Measurements from ENCODE around the gene CCND1. TPM values are rescaled to one million over a fixed set of nuclear protein-coding genes. Genes with fewer than 3 reads are reported as not detected.
A peak's percentile ranks its signal among the peaks of the same experiment; 100 is the strongest.

The CCND1 gene
- total and polyA plus RNA-seq, 10 donors: 4.3 to 96.6 (median 59.0) TPM

DNA sequence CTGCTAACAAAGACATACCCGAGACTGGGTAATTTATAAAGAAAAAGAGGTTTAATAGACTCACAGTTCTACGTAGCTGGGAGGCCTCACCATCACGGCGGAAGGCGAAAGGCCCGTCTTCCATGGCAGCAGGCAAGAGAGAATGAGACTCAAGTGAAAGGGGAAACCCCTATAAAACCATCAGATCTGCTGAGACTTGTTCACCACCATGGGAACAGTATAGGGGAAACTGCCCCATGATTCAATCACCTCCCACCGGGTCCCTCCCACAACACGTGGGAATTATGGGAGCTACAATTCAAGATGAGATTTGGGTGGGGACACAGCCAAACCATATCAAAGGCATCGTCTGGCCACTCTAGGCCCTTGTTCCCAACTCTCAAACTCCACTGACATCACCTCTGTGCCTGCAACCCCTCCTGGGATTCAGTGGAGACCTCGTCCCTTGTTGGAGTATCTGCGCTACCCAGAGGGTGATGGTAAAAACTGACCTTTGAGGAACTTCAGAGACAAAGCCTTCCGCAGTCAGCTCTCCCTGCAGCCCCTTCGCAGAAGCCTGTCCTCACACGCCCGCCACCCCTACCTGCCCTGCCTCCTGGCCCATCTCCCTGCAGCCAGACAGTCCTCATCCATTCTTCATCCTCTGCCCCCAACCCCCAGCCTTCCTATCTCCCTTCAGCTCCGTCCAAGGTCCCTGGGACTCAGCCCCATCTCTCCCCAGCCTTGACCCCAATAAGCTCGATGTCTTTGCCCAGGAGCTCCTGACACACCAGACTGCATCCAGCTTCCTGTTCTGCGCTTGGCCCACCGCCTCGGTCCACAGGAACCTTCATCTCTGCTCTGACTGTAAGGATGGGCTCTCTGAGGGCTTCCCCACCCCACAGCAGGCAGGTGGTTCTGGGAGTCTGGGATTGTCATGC is 15.8 kb downstream of the CCND1 start:
- Histone ChIP-seq H3K9me3 (no peaks in the 10 kb centered on the region), H3K4me3 (no peak overlapping the region), H3K27ac (no peak overlapping the region), H3K27me3 (replicated peaks in 1 of 7) (no peaks in the 10 kb centered on the region), H3K36me3 (peaks cover 0 to 40% (median 16%) of the 10 kb centered on the region in 6 donors), H3K4me1 (peaks cover 0 to 15% (median 8%) of the 10 kb centered on the region in 6 donors)
- intact Hi-C loops (cut with DNase I; ENCODE audit: low total_unique reads): no loop called here
- 77 to 86% (median 83%) methylated on average over 20 of the region's 20 CpGs for WGBS, 5 donors
- TF ChIP-seq POLR2A (IDR thresholded peaks at IDR 0.05): no peak
- TF ChIP-seq, protein P1, sequence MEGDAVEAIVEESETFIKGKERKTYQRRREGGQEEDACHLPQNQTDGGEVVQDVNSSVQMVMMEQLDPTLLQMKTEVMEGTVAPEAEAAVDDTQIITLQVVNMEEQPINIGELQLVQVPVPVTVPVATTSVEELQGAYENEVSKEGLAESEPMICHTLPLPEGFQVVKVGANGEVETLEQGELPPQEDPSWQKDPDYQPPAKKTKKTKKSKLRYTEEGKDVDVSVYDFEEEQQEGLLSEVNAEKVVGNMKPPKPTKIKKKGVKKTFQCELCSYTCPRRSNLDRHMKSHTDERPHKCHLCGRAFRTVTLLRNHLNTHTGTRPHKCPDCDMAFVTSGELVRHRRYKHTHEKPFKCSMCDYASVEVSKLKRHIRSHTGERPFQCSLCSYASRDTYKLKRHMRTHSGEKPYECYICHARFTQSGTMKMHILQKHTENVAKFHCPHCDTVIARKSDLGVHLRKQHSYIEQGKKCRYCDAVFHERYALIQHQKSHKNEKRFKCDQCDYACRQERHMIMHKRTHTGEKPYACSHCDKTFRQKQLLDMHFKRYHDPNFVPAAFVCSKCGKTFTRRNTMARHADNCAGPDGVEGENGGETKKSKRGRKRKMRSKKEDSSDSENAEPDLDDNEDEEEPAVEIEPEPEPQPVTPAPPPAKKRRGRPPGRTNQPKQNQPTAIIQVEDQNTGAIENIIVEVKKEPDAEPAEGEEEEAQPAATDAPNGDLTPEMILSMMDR (IDR thresholded peaks at IDR 0.05 in 8 of 11, conservative IDR thresholded peaks at IDR 0.05 in 3 of 11): no peak
- no peak for TF ChIP-seq POLR2AphosphoS5 (IDR thresholded peaks at IDR 0.05)
- peak; percentile 47 for DNase-seq

DNA sequence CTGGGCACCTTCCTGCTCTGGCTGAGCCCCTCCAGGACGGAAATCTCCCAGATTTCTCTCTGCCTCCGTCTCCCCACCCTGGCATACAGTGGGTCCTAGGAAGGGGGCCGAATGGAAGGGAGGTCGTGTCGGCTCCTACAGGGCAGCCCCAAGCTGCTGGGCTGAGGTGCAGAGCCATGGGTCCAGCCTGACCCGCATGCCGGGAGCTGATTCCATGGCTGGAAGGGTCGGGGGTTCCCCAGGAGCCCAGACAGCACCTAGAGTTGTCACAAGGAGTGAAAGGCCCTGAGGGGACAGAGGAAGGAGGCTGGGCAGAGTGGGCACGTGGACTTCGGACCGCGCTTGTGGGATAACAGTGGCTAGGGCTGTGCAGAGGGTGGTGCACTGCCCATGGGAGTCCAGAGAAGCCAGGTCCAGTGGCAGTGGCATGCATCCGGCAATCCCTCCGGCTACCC is 16.5 kb downstream of the CCND1 start:
- no peaks in the 10 kb centered on the region for H3K9me3 ChIP-seq
- H3K4me1 ChIP-seq: peaks cover 0 to 15% (median 8%) of the 10 kb centered on the region in 6 donors
- TF ChIP-seq, protein P1 (IDR thresholded peaks at IDR 0.05 in 8 of 11, conservative IDR thresholded peaks at IDR 0.05 in 3 of 11): no peak
- intact Hi-C loops (cut with DNase I; ENCODE audit: low total_unique reads): no loop called here
- 85 to 92% (median 90%) methylated on average over 10 to 14 of the region's 14 CpGs for WGBS, 5 donors
- H3K27ac ChIP-seq: no peak overlapping the region
- no peak overlapping the region for H3K4me3 ChIP-seq
- H3K27me3 ChIP-seq (replicated peaks in 1 of 7): no peaks in the 10 kb centered on the region
- H3K36me3 ChIP-seq: peaks cover 0 to 38% (median 10%) of the 10 kb centered on the region in 6 donors
- DNase-seq: peak; percentile 62

DNA sequence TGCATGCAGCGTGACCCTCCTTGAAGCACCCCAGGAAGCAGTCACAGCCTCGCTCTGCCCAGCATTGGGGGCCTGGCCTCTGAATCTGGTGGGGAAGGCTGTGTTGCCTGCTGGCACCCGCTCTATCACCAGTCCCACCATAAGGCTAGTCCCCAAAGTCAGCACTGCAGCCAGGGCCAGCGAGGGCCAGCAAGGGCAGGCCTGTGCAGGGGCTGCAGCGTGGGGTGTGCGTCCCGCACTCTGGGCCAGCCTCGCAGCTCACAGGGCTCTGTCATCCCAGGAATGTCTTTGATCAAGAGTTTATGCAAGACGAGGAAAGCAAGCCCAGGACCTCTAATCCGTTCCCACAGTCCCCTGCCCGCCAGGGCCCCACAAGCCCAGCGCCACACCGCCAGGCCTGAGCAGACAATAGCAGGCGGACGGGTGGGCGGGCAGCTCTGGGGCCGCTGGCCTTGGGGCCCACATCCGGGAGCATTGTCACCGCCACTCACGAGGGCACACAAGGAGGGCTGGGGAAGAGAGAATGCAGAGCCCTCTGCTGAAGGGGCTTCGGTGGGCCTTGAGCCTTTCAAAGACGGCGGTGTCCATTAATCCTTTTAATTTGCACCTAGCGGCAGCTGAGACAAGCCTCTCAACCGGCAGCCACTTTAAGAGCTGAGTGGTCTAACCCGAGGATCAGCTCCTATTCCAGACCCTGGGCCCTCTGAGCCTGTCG is 17.1 kb downstream of the CCND1 start:
- no peaks in the 10 kb centered on the region for H3K9me3 ChIP-seq
- peak; percentile 78 for DNase-seq
- H3K4me1 ChIP-seq: peaks cover 0 to 15% (median 8%) of the 10 kb centered on the region in 6 donors
- H3K27me3 ChIP-seq (replicated peaks in 1 of 7): no peaks in the 10 kb centered on the region
- H3K4me3 ChIP-seq: no peak overlapping the region
- intact Hi-C loops (cut with DNase I; ENCODE audit: low total_unique reads): no loop called here
- 60 to 77% (median 64%) methylated on average over 15 to 27 of the region's 27 CpGs for WGBS, 5 donors
- no peak for TF ChIP-seq POLR2A (IDR thresholded peaks at IDR 0.05)
- TF ChIP-seq POLR2AphosphoS5 (IDR thresholded peaks at IDR 0.05): peak in 2 of 3 donors; percentile 51 to 66
- TF ChIP-seq, protein P1 (IDR thresholded peaks at IDR 0.05 in 8 of 11, conservative IDR thresholded peaks at IDR 0.05 in 3 of 11): no peak
- no peak overlapping the region for H3K27ac ChIP-seq
- H3K36me3 ChIP-seq: peaks cover 0 to 38% (median 7%) of the 10 kb centered on the region in 6 donors
